Measurements from ENCODE around the gene TSSK2. TPM values are rescaled to one million over a fixed set of nuclear protein-coding genes. Genes with fewer than 3 reads are reported as not detected.

TSSK2 gene
- total RNA-seq, 4 donors from 2014 or later = 0.19 to 0.33 (median 0.25) TPM; not detected in 1

- peak within 1 kb of the TSS; percentile 58 to 76 (median 70) for H3K4me3 ChIP-seq
- no peaks in the 10 kb centered on the region for H3K27me3 ChIP-seq
- in situ Hi-C loops (cut with MboI; ENCODE audit: low sequenced_read_pairs in 4 of 4) = loop anchor here in 1 of 4 donors (25.0 kb wide), 1 partner anchor 283 kb away; no protein-coding TSS in a partner anchor
- H3K36me3 ChIP-seq = peaks cover 0 to 41% of the 10 kb centered on the region in 2 donors
- ATAC-seq = peak; percentile 67 to 78
- DNase-seq = peak; percentile 78 to 87
- intact Hi-C loops (cut with DNase I; ENCODE audit: low total_unique reads) = loop anchor here (2.0 to 5.0 kb wide), 3 partner anchors 112 to 300 kb away; partner anchors contain the start of genes CDC45, CLTCL1, HIRA and MRPL40
- TF ChIP-seq POLR2A (IDR thresholded peaks at IDR 0.05) (peak; percentile 49 to 57), CTCF (IDR thresholded peaks at IDR 0.05 in 4 of 5, conservative IDR thresholded peaks at IDR 0.05 in 1 of 5) (no peak)
- H3K9me3 ChIP-seq = no peaks in the 10 kb centered on the region
- peak within 1 kb of the TSS; percentile 76 to 97 (median 93) for H3K27ac ChIP-seq
- H3K4me1 ChIP-seq = peaks cover 18 to 28% of the 10 kb centered on the region in 2 donors
Observed at GRCh38 chr22:19178657-19179496, 47.8 kb downstream of the TSSK2 start, which contains the start of gene SLC25A1. Gene SLC25A1, minus strand, starts transcription at chr22:19178736. Its CDS starts 63 bp downstream, at chr22:19178673.

GRCh38 chr22:19179497-19180048 lies 48.5 kb downstream of the TSSK2 start:
- peak overlapping the region; percentile 43 to 71 (median 61) for H3K4me3 ChIP-seq
- DNase-seq (peak; percentile 58 to 83), ATAC-seq (peak; percentile 41 to 71)
- peaks cover 14 to 21% of the 10 kb centered on the region in 2 donors for H3K4me1 ChIP-seq
- H3K9me3 ChIP-seq = no peaks in the 10 kb centered on the region
- H3K27me3 ChIP-seq = no peaks in the 10 kb centered on the region
- H3K27ac ChIP-seq = peak overlapping the region; percentile 76 to 94 (median 84)
- peaks cover 0 to 48% of the 10 kb centered on the region in 2 donors for H3K36me3 ChIP-seq
- no peak for TF ChIP-seq POLR2A (IDR thresholded peaks at IDR 0.05)
- TF ChIP-seq CTCF (IDR thresholded peaks at IDR 0.05 in 4 of 5, conservative IDR thresholded peaks at IDR 0.05 in 1 of 5) = peak; percentile 62 to 76 (median 72)
- in situ Hi-C loops (cut with MboI; ENCODE audit: low sequenced_read_pairs in 4 of 4) (loop anchor here in 1 of 4 donors (25.0 kb wide), 1 partner anchor 283 kb away; no protein-coding TSS in a partner anchor), intact Hi-C loops (cut with DNase I; ENCODE audit: low total_unique reads) (loop anchor here (2.0 to 5.0 kb wide), 4 partner anchors 38 to 299 kb away; partner anchors contain the start of genes CDC45, CLTCL1, HIRA and MRPL40)

- no peak for DNase-seq
- no peaks in the 10 kb centered on the region for H3K9me3 ChIP-seq
- intact Hi-C loops (cut with DNase I; ENCODE audit: low total_unique reads) (loop anchor here (5.0 kb wide), 1 partner anchor 37 kb away; no protein-coding TSS in a partner anchor), in situ Hi-C loops (cut with MboI; ENCODE audit: low sequenced_read_pairs in 4 of 4) (loop anchor here in 1 of 4 donors (25.0 kb wide), 1 partner anchor 282 kb away; no protein-coding TSS in a partner anchor)
- H3K27ac ChIP-seq = peak overlapping the region in 2 of 4 donors; percentile 10 to 94
- H3K4me3 ChIP-seq = no peak overlapping the region
- no peak for ATAC-seq
- H3K4me1 ChIP-seq = peaks cover 7 to 15% of the 10 kb centered on the region in 2 donors
- H3K27me3 ChIP-seq = no peaks in the 10 kb centered on the region
- no peak for TF ChIP-seq POLR2A (IDR thresholded peaks at IDR 0.05)
- TF ChIP-seq CTCF (IDR thresholded peaks at IDR 0.05 in 4 of 5, conservative IDR thresholded peaks at IDR 0.05 in 1 of 5) = no peak
- peaks cover 0 to 52% of the 10 kb centered on the region in 2 donors for H3K36me3 ChIP-seq
Observed at GRCh38 chr22:19180234-19180633, 49.1 kb downstream of the TSSK2 start.

- no peaks in the 10 kb centered on the region for H3K9me3 ChIP-seq
- DNase-seq (no peak), ATAC-seq (no peak)
- peaks cover 7 to 15% of the 10 kb centered on the region in 2 donors for H3K4me1 ChIP-seq
- intact Hi-C loops (cut with DNase I; ENCODE audit: low total_unique reads) (loop anchor here (5.0 kb wide), 1 partner anchor 36 kb away; no protein-coding TSS in a partner anchor), in situ Hi-C loops (cut with MboI; ENCODE audit: low sequenced_read_pairs in 4 of 4) (loop anchor here in 1 of 4 donors (25.0 kb wide), 1 partner anchor 281 kb away; no protein-coding TSS in a partner anchor)
- H3K27me3 ChIP-seq = no peaks in the 10 kb centered on the region
- H3K27ac ChIP-seq = peak overlapping the region in 2 of 4 donors; percentile 10 to 27
- H3K36me3 ChIP-seq = peaks cover 0 to 55% of the 10 kb centered on the region in 2 donors
- TF ChIP-seq POLR2A (IDR thresholded peaks at IDR 0.05) (no peak), CTCF (IDR thresholded peaks at IDR 0.05 in 4 of 5, conservative IDR thresholded peaks at IDR 0.05 in 1 of 5) (no peak)
- H3K4me3 ChIP-seq = no peak overlapping the region
Observed at GRCh38 chr22:19180740-19181410, 49.8 kb downstream of the TSSK2 start.

Data from gastrocnemius medialis (tissue), 4 donors.